ENCODE data around the gene HGFAC. TPM values are rescaled to one million over a fixed set of nuclear protein-coding genes. Genes with fewer than 3 reads are reported as not detected.

Gene HGFAC
- total RNA-seq: under 1 TPM in 3 of 6 donors, not detected in 3; 0.09 to 0.47 (median 0.13) TPM
- 1 to 10 TPM; 1.2 to 2.2 TPM for polyA plus RNA-seq

GRCh38 chr4:3441501-3442459 is at the start of gene HGFAC:
Gene HGFAC (plus strand): TSS chr4:3441968. CDS start chr4:3442002, 34 bp downstream.
- Histone ChIP-seq H3K9me3 (no peaks in the 10 kb centered on the region), H3K27me3 (no peaks in the 10 kb centered on the region), H3K4me3 (no peak within 1 kb of the TSS), H3K36me3 (no peaks in the 10 kb centered on the region), H3K27ac (no peak within 1 kb of the TSS), H3K4me1 (no peaks in the 10 kb centered on the region)
- TF ChIP-seq CTCF (IDR thresholded peaks at IDR 0.05): no peak
- DNase-seq (peak in 2 of 6 donors; percentile 10 to 76), ATAC-seq (no peak), FAIRE-seq (no peak)
- 78 to 85% methylated on average over 26 to 27 of the region's 27 CpGs for WGBS, 2 donors
- intact Hi-C loops (cut with DNase I): loop anchor here in 1 of 3 donors (10.0 kb wide), 1 partner anchor 97 kb away; no protein-coding TSS in a partner anchor

- no peak for DNase-seq
- Histone ChIP-seq H3K27ac (no peak overlapping the region), H3K36me3 (no peaks in the 10 kb centered on the region), H3K4me1 (no peaks in the 10 kb centered on the region), H3K4me3 (no peak overlapping the region), H3K9me3 (no peaks in the 10 kb centered on the region), H3K27me3 (no peaks in the 10 kb centered on the region)
- 89% methylated on average over 4 of the region's 4 CpGs for WGBS, 2 donors
- no peak for TF ChIP-seq CTCF (IDR thresholded peaks at IDR 0.05)
- no peak for ATAC-seq
- intact Hi-C loops (cut with DNase I): no loop called here
- FAIRE-seq: no peak
These were observed 49.4 kb upstream of the HGFAC start for GRCh38 chr4:3392321-3392720.

GRCh38 chr4:3393171-3393570 is 48.6 kb upstream of the HGFAC start:
- H3K9me3 ChIP-seq: no peaks in the 10 kb centered on the region
- intact Hi-C loops (cut with DNase I): no loop called here
- H3K27me3 ChIP-seq: no peaks in the 10 kb centered on the region
- no peak overlapping the region for H3K27ac ChIP-seq
- no peak for ATAC-seq
- no peak for TF ChIP-seq CTCF (IDR thresholded peaks at IDR 0.05)
- FAIRE-seq: no peak
- no peaks in the 10 kb centered on the region for H3K4me1 ChIP-seq
- H3K4me3 ChIP-seq: no peak overlapping the region
- DNase-seq: no peak
- WGBS, 2 donors: 87 to 91% methylated on average over 8 of the region's 8 CpGs
- H3K36me3 ChIP-seq: no peaks in the 10 kb centered on the region

GRCh38 chr4:3396600-3396999 is 45.2 kb upstream of the HGFAC start:
- DNase-seq (no peak), ATAC-seq (no peak), FAIRE-seq (no peak)
- H3K4me3 ChIP-seq: no peak overlapping the region
- H3K4me1 ChIP-seq: no peaks in the 10 kb centered on the region
- no peak overlapping the region for H3K27ac ChIP-seq
- no peaks in the 10 kb centered on the region for H3K9me3 ChIP-seq
- H3K27me3 ChIP-seq: no peaks in the 10 kb centered on the region
- TF ChIP-seq CTCF (IDR thresholded peaks at IDR 0.05): no peak
- H3K36me3 ChIP-seq: no peaks in the 10 kb centered on the region
- WGBS, 2 donors: 70 to 77% methylated on average over 2 of the region's 2 CpGs
- intact Hi-C loops (cut with DNase I): no loop called here

GRCh38 chr4:3397128-3397527 is 44.6 kb upstream of the HGFAC start:
- H3K27ac ChIP-seq: no peak overlapping the region
- no peaks in the 10 kb centered on the region for H3K4me1 ChIP-seq
- no peaks in the 10 kb centered on the region for H3K27me3 ChIP-seq
- no peaks in the 10 kb centered on the region for H3K9me3 ChIP-seq
- DNase-seq (no peak), FAIRE-seq (no peak), ATAC-seq (no peak)
- intact Hi-C loops (cut with DNase I): no loop called here
- TF ChIP-seq CTCF (IDR thresholded peaks at IDR 0.05): no peak
- H3K36me3 ChIP-seq: no peaks in the 10 kb centered on the region
- no peak overlapping the region for H3K4me3 ChIP-seq
- 93 to 96% methylated on average over 11 of the region's 11 CpGs for WGBS, 2 donors

Data from pancreas (tissue), 10 donors.